NCI-H345 (cell line): Measurements from ENCODE around the gene CMTM2.

Experiments
- DNase-seq: peaks from one replicate; lab custom pipeline; 2025; lab: John Stamatoyannopoulos, UW

Gene CMTM2

GRCh38 chr16:66578651-66579531, at the start of gene CMTM2:
TSS of gene CMTM2 (plus strand) at chr16:66579463. CDS start at chr16:66579608, 145 bp downstream.
- DNase-seq, result no peak

- DNase-seq, result no peak
Measured at GRCh38 chr16:66529475-66529874, 49.8 kb upstream of the CMTM2 start.

GRCh38 chr16:66534376-66534799, 44.9 kb upstream of the CMTM2 start:
- DNase-seq, result no peak

- no peak for DNase-seq
Measured at GRCh38 chr16:66536525-66536924, 42.7 kb upstream of the CMTM2 start.

GRCh38 chr16:66537236-66537635, 42.0 kb upstream of the CMTM2 start:
- no peak for DNase-seq

- no peak for DNase-seq
Measured at GRCh38 chr16:66538910-66539309, 40.4 kb upstream of the CMTM2 start.

GRCh38 chr16:66539623-66540469, 39.4 kb upstream of the CMTM2 start:
- peak; percentile 17 for DNase-seq

- no peak for DNase-seq
Measured at GRCh38 chr16:66541388-66542355, 37.6 kb upstream of the CMTM2 start.

- no peak for DNase-seq
Measured at GRCh38 chr16:66542396-66542795, 36.9 kb upstream of the CMTM2 start.

- no peak for DNase-seq
Measured at GRCh38 chr16:66543541-66543940, 35.7 kb upstream of the CMTM2 start.

GRCh38 chr16:66544016-66544757, 35.1 kb upstream of the CMTM2 start:
- DNase-seq, result no peak

GRCh38 chr16:66547101-66547989, 31.9 kb upstream of the CMTM2 start:
- peak; percentile 14 for DNase-seq

- no peak for DNase-seq
Measured at GRCh38 chr16:66548068-66548467, 31.2 kb upstream of the CMTM2 start.

GRCh38 chr16:66548868-66549267, 30.4 kb upstream of the CMTM2 start:
- no peak for DNase-seq

- DNase-seq, result peak; percentile 50
Measured at GRCh38 chr16:66549284-66550131, 29.8 kb upstream of the CMTM2 start, which contains the start of gene TK2. TSS of gene TK2 (minus strand) at chr16:66550122. CDS start at chr16:66550061, 61 bp downstream.

- peak; percentile 59 for DNase-seq
Measured at GRCh38 chr16:66551348-66551759, 27.9 kb upstream of the CMTM2 start.

- DNase-seq, result no peak
Measured at GRCh38 chr16:66551788-66552285, 27.4 kb upstream of the CMTM2 start.
